ENCODE measurements around the gene PRKCZ.

Gene PRKCZ

GRCh38 chr1:2212532-2213491 lies 162.6 kb downstream of the PRKCZ start:
- peak; percentile 87 for DNase-seq (ENCODE audit: low spot score)

DNA sequence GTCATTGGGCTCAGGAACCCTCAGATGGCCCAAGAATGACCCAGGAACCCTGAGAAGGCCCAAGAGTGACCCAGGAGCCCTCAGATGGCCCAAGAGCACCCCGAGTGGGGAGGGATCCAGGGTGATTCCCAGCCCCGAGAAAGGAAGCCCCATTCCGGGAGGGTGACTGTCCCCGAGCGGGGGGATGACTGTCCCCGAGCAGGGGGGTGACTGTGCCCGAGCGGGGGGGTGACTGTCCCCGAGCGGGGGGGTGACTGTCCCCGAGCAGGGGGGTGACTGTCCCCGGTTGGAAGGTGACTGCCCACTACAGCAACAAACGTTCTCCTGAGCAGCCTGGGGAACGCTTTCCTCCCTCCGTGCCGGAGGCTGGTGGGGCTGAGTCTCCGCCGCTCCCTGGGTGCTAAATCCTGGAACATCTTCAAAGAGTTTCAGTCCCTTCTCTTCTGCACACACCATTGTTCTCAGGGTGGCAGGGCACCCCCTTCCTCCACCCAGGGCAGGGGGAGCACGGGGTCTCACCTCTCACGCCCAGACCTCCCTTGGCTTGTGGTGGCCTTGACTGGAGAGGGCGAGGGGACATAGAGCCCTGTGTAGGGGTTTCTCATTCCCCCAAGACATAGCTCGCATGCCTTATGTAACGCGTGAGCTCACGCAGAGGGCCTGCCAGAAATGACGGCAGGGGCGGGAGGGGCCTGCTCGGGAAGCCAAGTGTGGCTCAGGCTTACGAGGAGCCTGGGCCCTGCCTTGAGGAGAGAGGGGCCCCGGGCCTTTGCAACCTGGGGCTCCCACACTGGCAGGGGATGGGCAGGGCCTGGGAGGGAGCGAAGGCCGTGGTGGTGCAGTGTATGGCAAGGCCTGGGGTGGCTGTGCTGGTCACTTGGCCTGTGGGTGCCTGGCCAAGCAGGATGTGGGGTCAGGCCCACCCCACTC lies 163.6 kb downstream of the PRKCZ start:
- DNase-seq (ENCODE audit: low spot score) = no peak

DNA sequence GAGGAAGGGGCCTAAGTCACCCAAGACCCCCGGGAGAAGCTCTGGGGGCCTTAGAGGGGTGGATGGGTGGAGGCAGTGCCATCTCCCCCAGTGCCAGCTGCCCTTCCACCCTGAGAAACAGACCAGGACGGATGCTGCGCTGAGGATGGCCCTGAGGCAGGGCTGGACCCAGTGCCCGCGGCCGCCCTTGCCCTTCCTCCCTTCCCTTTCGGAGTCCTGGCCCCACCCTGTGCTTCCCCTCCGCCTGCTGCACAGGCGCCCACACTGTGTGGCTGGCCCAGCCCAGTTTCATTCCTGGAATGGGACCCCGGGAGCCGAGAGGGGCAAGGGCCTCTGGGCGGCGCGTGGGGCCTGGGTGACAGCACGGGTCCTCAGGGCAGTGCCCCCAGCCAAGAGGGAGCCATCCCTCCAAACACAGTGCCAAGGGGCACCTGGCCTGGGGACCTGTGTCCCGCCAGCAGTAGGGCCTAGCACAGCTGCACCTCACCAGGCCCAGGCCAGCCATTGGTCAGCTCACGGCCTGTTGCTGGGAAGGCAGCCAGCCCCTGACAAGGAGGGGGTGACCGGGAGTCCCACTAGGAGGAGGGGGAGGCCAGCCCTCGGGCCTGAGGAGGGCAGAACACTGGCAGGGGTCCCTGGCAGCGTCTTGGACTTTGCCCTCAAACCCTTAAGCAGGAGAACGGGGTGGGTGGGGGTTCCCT lies 164.5 kb downstream of the PRKCZ start:
- no peak for DNase-seq (ENCODE audit: low spot score)

GRCh38 chr1:2215329-2215728 lies 165.1 kb downstream of the PRKCZ start:
- no peak for DNase-seq (ENCODE audit: low spot score)

GRCh38 chr1:2215909-2216766 lies 165.9 kb downstream of the PRKCZ start:
- no peak for DNase-seq (ENCODE audit: low spot score)

DNA sequence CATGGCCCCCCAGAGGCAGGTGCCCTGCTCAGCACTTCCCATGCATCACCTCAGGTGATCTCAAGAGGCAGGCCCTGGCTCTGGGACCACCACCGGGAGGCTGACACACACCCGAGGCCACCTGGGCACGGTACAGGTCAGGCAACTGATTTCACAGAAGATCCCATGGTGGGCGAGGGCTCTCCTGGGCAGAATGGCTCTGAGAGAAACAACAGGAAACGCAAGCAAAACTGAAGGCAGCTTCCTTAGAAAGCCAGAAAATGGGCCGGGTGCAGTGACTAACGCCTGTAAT lies 166.5 kb downstream of the PRKCZ start:
- no peak for DNase-seq (ENCODE audit: low spot score)

- no peak for DNase-seq (ENCODE audit: low spot score)
Observed at GRCh38 chr1:2221271-2221670, 171.1 kb downstream of the PRKCZ start.

DNA sequence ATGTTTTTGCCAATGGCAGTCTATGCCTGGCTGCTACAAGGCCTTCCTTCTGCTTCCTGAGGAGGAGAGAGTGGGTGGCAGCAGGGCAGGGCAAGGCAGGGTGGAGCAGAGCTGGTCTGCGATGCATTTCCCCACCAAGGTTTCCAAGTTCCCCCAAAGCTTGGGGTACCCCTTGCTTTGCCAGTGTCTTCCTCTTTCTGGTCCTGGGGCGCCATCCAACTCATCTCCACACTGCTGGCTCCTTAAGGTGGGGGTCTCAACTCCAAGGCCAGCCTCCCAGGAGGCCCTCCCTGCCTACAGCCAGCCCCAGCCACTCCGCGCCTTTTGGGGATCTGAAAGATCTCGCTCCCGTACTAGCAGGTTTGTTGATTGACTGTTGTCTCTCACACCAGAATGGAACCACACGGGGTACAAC lies 174.0 kb downstream of the PRKCZ start:
- DNase-seq (ENCODE audit: low spot score) = no peak

GRCh38 chr1:2224631-2225428 lies 174.6 kb downstream of the PRKCZ start:
- DNase-seq (ENCODE audit: low spot score) = no peak

DNA sequence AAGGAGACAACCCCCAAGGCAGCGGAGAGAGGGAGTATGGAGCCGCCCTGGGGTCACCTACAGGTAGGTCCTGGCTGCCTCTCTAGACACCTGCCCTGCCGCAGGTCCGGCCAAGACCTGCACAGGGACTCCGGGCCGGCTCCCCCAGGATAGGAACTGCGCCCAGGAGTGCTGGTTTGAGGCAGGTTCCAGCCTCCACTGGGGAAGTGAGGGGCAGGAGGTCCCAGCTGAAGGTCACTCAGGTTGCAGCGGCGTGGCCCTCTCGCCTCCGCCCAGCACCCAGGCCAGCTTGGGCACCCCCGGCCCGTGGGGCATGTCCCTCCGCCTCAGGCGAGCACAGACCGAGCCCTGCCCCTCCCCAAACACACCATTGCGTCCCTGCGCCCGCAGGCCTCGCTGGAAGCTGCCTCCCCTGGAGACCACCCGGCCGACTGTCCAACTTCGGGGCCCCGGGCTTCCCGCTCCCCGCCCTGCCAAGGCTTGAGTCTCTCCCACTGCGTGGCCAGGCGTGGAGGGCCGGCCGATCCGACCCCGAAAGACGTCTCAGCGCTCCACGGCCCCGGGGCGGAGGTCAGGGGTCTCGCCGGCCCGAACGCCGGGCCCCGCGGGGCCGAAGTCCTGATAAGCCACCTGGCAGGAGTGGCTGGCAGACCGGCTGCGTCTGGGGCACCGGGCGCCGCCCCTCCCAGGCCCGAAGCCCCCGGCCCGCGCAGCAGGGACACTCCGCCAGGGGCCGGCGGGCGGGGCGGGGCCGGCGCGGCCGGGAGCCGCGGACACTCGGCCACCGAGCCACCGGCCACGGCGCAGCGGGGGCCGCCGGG lies 176.5 kb downstream of the PRKCZ start:
- no peak for DNase-seq (ENCODE audit: low spot score)

GRCh38 chr1:2227346-2228156 lies 177.3 kb downstream of the PRKCZ start:
- peak; percentile 95 for DNase-seq (ENCODE audit: low spot score)

DNA sequence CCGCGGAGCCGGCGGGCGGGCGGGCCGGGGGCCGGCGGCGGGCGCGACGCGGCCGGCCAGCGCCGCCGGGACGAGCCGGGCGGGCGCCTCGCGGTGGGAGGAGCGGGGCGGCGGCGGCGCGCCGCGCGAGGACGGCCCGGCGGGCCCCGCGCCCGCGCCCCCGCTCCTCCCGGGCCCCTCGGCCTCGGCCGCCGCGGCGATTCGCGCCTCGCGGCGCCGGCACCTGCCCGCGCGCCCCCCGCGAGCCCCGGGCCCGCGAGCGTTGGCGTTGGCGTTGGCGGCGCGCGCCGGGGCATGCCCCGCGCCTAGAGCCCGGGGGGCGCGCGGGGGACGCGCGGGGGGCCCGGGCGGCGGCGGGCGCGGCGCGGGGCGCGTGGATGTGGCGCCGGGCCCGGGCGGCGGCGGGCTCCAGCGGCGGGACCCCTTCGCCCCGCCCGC lies 178.0 kb downstream of the PRKCZ start, which contains the start of gene SKI:
SKI (plus strand) TSS at position 163 of the 438 bp plus-strand sequence. CDS start 448 bp downstream, outside the sequence.
- DNase-seq (ENCODE audit: low spot score) = no peak

- no peak for DNase-seq (ENCODE audit: low spot score)
Observed at GRCh38 chr1:2228694-2229036, 178.5 kb downstream of the PRKCZ start.

- DNase-seq (ENCODE audit: low spot score) = peak; percentile 58
Observed at GRCh38 chr1:2229037-2229864, 179.0 kb downstream of the PRKCZ start.

- DNase-seq (ENCODE audit: low spot score) = no peak
Observed at GRCh38 chr1:2229911-2230731, 179.9 kb downstream of the PRKCZ start.

- DNase-seq (ENCODE audit: low spot score) = peak; percentile 34
Observed at GRCh38 chr1:2230781-2231531, 180.7 kb downstream of the PRKCZ start.

All from CD4-positive, alpha-beta T cell treated with Interleukin-15 for 4 hours (primary cell).